B cell (primary cell): Measurements from ENCODE around the gene C10orf143. TPM values are rescaled to one million over a fixed set of nuclear protein-coding genes. Genes with fewer than 3 reads are reported as not detected.

Experiments
- ATAC-seq: fragments of 200-7000 bp; cut with Tn5 transposase; one replicate; pipeline ENCODE4 v1.10.0; 2021; ENCODE audit warnings: low read depth, mild to moderate bottlenecking, moderate number of reproducible peaks, moderate library complexity
- CTCF ChIA-PET: fragments of 350-600 bp; sonication (Branson Sonifier 250); formaldehyde crosslinking; loops from one replicate; lab custom pipeline; 2021; ENCODE audit warnings: antibody characterized with exemption, inconsistent platforms; lab: Charles Lee
- POLR2A ChIA-PET: fragments of 350-600 bp; sonication (Branson Sonifier 250); formaldehyde crosslinking; loops from one replicate; lab custom pipeline; 2021; ENCODE audit warnings: antibody characterized with exemption; lab: Charles Lee
- DNase-seq: peaks from one replicate; pipeline ENCODE4 v3.0.0; 2013
- H2AFZ ChIP-seq: 2 replicates; pipeline ENCODE4 v1.6.1; 2012; ENCODE audit warnings: mild to moderate bottlenecking, low read depth, low read length; ENCODE audit not compliant: insufficient read depth, poor library complexity, severe bottlenecking
- H3K27ac ChIP-seq, 2 donors: 1 replicate in 1 of 2; 2 replicates in 1 of 2; pipeline ENCODE4 v1.5.1; 2012 to 2013; ENCODE audit warnings: low read length in 2 of 2, mild to moderate bottlenecking in 2 of 2, moderate library complexity in 1 of 2
- H3K27me3 ChIP-seq, 4 experiments: fragments of 200-600 bp in 1 of 4; sonication (generic) in 1 of 4; replicated peaks in 1 of 4; 1 replicate in 2 of 4; 2 replicates in 2 of 4; pipeline versions ENCODE4 v1.6.1 to v1.7.0; 2013 to 2016; ENCODE audit warnings: low read length in 3 of 4, mild to moderate bottlenecking in 2 of 4, mixed read lengths in 1 of 4, moderate library complexity in 1 of 4; ENCODE audit not compliant: insufficient read depth in 4 of 4, control insufficient read depth in 3 of 4; ENCODE audit errors: control extremely low read depth in 1 of 4
- H3K36me3 ChIP-seq, 2 experiments: replicated peaks in 1 of 2; 1 replicate in 1 of 2; 2 replicates in 1 of 2; pipeline versions ENCODE4 v1.6.1 to v1.7.1; 2013; ENCODE audit warnings: low read length in 1 of 2; ENCODE audit not compliant: insufficient read depth in 2 of 2, control insufficient read depth in 1 of 2; ENCODE audit errors: control extremely low read depth in 1 of 2, extremely low read depth in 1 of 2
- H3K4me1 ChIP-seq, 2 donors: fragments of 200-600 bp in 1 of 2; sonication (generic) in 1 of 2; 1 replicate in 1 of 2; 2 replicates in 1 of 2; pipeline versions ENCODE4 v1.5.1 to v1.6.1; 2013 to 2017; ENCODE audit warnings: low read length in 2 of 2; ENCODE audit not compliant: control insufficient read depth in 2 of 2, insufficient read depth in 2 of 2
- H3K4me2 ChIP-seq: replicated peaks from 2 replicates; pipeline ENCODE3; 2012; ENCODE audit warnings: mild to moderate bottlenecking, low read depth, low read length; ENCODE audit not compliant: poor library complexity, severe bottlenecking
- H3K4me3 ChIP-seq, 5 experiments: fragments of 200-600 bp in 1 of 5; sonication (generic) in 1 of 5; 1 replicate in 3 of 5; 2 replicates in 2 of 5; pipeline versions ENCODE4 v1.5.1 to v1.7.0; 2011 to 2016; ENCODE audit warnings: low read length in 4 of 5, mild to moderate bottlenecking in 4 of 5, low read depth in 2 of 5, control low read depth in 1 of 5, moderate library complexity in 1 of 5; ENCODE audit not compliant: insufficient read depth in 1 of 5; ENCODE audit errors: control extremely low read depth in 1 of 5, extremely low read depth in 1 of 5
- H3K79me2 ChIP-seq: fragments of 200-600 bp; sonication (generic); one replicate; pipeline ENCODE4 v1.6.0; 2016; ENCODE audit warnings: low read length; ENCODE audit not compliant: control insufficient read depth, insufficient read depth
- H3K9ac ChIP-seq: fragments of 200-600 bp; sonication (generic); 2 replicates; pipeline ENCODE4 v1.6.1; 2017; ENCODE audit warnings: mild to moderate bottlenecking, low read length, moderate library complexity
- H3K9me3 ChIP-seq, 3 donors: one replicate each; pipeline versions ENCODE4 v1.6.1 to v1.7.1; 2013; ENCODE audit warnings: low read length in 2 of 3; ENCODE audit not compliant: control insufficient read depth in 2 of 3, insufficient read depth in 1 of 3; ENCODE audit errors: control extremely low read depth in 1 of 3
- H4K20me1 ChIP-seq: 2 replicates; pipeline ENCODE4 v1.6.0; 2012; ENCODE audit warnings: mild to moderate bottlenecking, low read length; ENCODE audit not compliant: insufficient read depth, control insufficient read depth, poor library complexity, severe bottlenecking
- H3K27ac Mint-ChIP-seq: one replicate; pipeline ENCODE4 v1.8.0; 2021; ENCODE audit warnings: mixed read lengths
- H3K27me3 Mint-ChIP-seq: one replicate; pipeline ENCODE4 v1.8.0; 2021; ENCODE audit warnings: mixed read lengths
- H3K4me1 Mint-ChIP-seq: one replicate; pipeline ENCODE4 v1.8.0; 2021; ENCODE audit warnings: mixed read lengths
- H3K4me3 Mint-ChIP-seq: one replicate; pipeline ENCODE4 v1.8.0; 2021; ENCODE audit warnings: mixed read lengths
- H3K9me3 Mint-ChIP-seq: one replicate; pipeline ENCODE4 v1.8.0; 2022; ENCODE audit warnings: mixed read lengths; ENCODE audit not compliant: insufficient read depth
- CTCF ChIP-seq: fragments of 200-600 bp; IDR thresholded peaks from one replicate; pipeline ENCODE4 v1.8.0; 2022; ENCODE audit warnings: antibody characterized with exemption, mild to moderate bottlenecking
- EZH2 ChIP-seq: IDR thresholded peaks from 2 replicates; pipeline ENCODE4 v1.6.1; 2012; ENCODE audit warnings: borderline replicate concordance, low read depth, mild to moderate bottlenecking, moderate library complexity, low read length; ENCODE audit not compliant: insufficient read depth, poor library complexity, severe bottlenecking
- WGBS: methylation state at CpG from one replicate; pipeline ENCODE4 v1.1.5; 2013; ENCODE audit warnings: missing lambda C conversion rate; ENCODE audit not compliant: insufficient coverage; 5-methylcytosine and 5-hydroxymethylcytosine counted together
- intact Hi-C: fragments of 100-400 bp; cut with micrococcal nuclease; formaldehyde crosslinking; loops from one replicate; pipeline ENCODE4 v1.10.0; 2022
- polyA plus RNA-seq: library from polyadenylated mRNA; depleted of rRNA; stranded (reverse); fragments of >200 nt; gene quantifications from 2 replicates; pipeline ENCODE4 v1.2.3, GENCODE V29; 2012
- total RNA-seq, 2 donors: library from RNA; stranded (reverse); fragments of 120-200 nt in 1 of 2; gene quantifications; 1 replicate in 1 of 2; 2 replicates in 1 of 2; pipeline versions ENCODE4 v1.2.3 to v1.2.4, GENCODE V29; 2013 to 2022

C10orf143 gene
- total and polyA plus RNA-seq, 2 donors (not counting 1 experiment from before 2014, with no cell fraction given) = 9.1 to 12.8 TPM

GRCh38 chr10:130048081-130048480, 62.5 kb downstream of the C10orf143 start:
- H3K4me1 ChIP-seq = no peaks in the 10 kb centered on the region

GRCh38 chr10:130047336-130047735, 63.3 kb downstream of the C10orf143 start:
- H3K27me3 Mint-ChIP-seq = peaks cover 18% of the 10 kb centered on the region
- H3K27ac Mint-ChIP-seq = no peak overlapping the region
- H3K9me3 Mint-ChIP-seq = no peaks in the 10 kb centered on the region
- Histone ChIP-seq H3K79me2 (no peaks in the 10 kb centered on the region), H3K27me3 (peaks cover 0 to 4% (median 0%) of the 10 kb centered on the region in 4 experiments), H2AFZ (no peak overlapping the region), H3K36me3 (no peaks in the 10 kb centered on the region), H3K9me3 (peaks cover 0 to 11% (median 0%) of the 10 kb centered on the region in 3 donors), H4K20me1 (no peaks in the 10 kb centered on the region), H3K27ac (no peak overlapping the region), H3K4me1 (no peaks in the 10 kb centered on the region), H3K4me2 (no peak overlapping the region), H3K4me3 (no peak overlapping the region), H3K9ac (no peak overlapping the region)
- no peaks in the 10 kb centered on the region for H3K4me1 Mint-ChIP-seq
- intact Hi-C loops = no loop called here
- DNase-seq (no peak), ATAC-seq (no peak)
- TF ChIP-seq CTCF = no peak
- 91% methylated on average over 9 of the region's 10 CpGs for WGBS
- CTCF ChIA-PET = no interaction called here
- no peak overlapping the region for H3K4me3 Mint-ChIP-seq
- POLR2A ChIA-PET = no interaction called here

More at GRCh38 chr10:130048081-130048480, 62.5 kb downstream of the C10orf143 start:
- DNase-seq = no peak
- Histone ChIP-seq H2AFZ (no peak overlapping the region), H3K27ac (no peak overlapping the region), H3K9me3 (peaks cover 0 to 11% (median 0%) of the 10 kb centered on the region in 3 donors), H3K4me2 (no peak overlapping the region), H3K27me3 (peaks cover 0 to 4% (median 0%) of the 10 kb centered on the region in 4 experiments), H4K20me1 (no peaks in the 10 kb centered on the region), H3K9ac (no peak overlapping the region), H3K36me3 (no peaks in the 10 kb centered on the region), H3K4me3 (no peak overlapping the region), H3K79me2 (no peaks in the 10 kb centered on the region)
- no peak for ATAC-seq
- WGBS = 89% methylated on average over 3 of the region's 3 CpGs
- no peak overlapping the region for H3K27ac Mint-ChIP-seq
- intact Hi-C loops = no loop called here
- H3K9me3 Mint-ChIP-seq = no peaks in the 10 kb centered on the region
- ChIA-PET CTCF (no interaction called here), POLR2A (no interaction called here)
- TF ChIP-seq CTCF = no peak
- TF ChIP-seq EZH2 = no peak
- H3K27me3 Mint-ChIP-seq = peaks cover 19% of the 10 kb centered on the region
- H3K4me1 Mint-ChIP-seq = no peaks in the 10 kb centered on the region
- H3K4me3 Mint-ChIP-seq = no peak overlapping the region
